C4-2B (cell line): Measurements from ENCODE around the gene RNASE13.

Experiments used
- ZFX ChIP-seq: fragments of 450-650 bp; IDR thresholded peaks from 2 replicates; pipeline ENCODE4 v1.6.1; 2017
- TF ChIP-seq, protein P1 (sequence below): fragments of 450-650 bp; conservative IDR thresholded peaks from 2 replicates; pipeline ENCODE4 v1.5.1; 2017; ENCODE audit warnings: mild to moderate bottlenecking

DNA sequence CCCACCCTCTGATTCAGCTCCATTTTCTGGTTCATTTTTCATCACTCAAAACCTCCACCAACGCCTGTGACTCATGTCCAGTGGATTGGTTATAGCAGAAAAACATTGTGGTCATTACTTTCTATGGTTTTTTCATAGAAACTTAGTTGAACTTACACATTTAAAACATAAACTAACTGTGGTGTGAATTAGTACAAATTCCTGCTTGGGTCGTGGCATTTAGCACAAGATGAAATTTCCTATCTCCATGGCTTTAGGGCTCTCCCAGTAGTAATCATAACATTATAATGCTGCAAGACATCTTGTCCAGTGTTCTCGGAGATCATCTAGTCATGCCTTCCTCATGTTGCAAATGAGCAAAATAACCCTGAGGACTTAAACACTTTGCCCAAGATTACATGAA is 14.7 kb upstream of the RNASE13 start:
- TF ChIP-seq, protein P1, sequence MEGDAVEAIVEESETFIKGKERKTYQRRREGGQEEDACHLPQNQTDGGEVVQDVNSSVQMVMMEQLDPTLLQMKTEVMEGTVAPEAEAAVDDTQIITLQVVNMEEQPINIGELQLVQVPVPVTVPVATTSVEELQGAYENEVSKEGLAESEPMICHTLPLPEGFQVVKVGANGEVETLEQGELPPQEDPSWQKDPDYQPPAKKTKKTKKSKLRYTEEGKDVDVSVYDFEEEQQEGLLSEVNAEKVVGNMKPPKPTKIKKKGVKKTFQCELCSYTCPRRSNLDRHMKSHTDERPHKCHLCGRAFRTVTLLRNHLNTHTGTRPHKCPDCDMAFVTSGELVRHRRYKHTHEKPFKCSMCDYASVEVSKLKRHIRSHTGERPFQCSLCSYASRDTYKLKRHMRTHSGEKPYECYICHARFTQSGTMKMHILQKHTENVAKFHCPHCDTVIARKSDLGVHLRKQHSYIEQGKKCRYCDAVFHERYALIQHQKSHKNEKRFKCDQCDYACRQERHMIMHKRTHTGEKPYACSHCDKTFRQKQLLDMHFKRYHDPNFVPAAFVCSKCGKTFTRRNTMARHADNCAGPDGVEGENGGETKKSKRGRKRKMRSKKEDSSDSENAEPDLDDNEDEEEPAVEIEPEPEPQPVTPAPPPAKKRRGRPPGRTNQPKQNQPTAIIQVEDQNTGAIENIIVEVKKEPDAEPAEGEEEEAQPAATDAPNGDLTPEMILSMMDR: no peak
- TF ChIP-seq ZFX: no peak
